Measurements from ENCODE around the gene RAD51C.

- no peak for TF ChIP-seq CTCF (IDR thresholded peaks at IDR 0.05)
- TF ChIP-seq POLR2A (IDR thresholded peaks at IDR 0.05) = no peak
These were observed 7.4 kb downstream of the RAD51C start for GRCh38 chr17:58699771-58700170.

All from lower leg skin (tissue), 3 donors.